ENCODE measurements around the gene THOC2. TPM values are rescaled to one million over a fixed set of nuclear protein-coding genes. Genes with fewer than 3 reads are reported as not detected.

The THOC2 gene
- total and polyA plus RNA-seq, 2 of the 8 experiments (the other 6 are each of a cell fraction or from before 2014, with no cell fraction given) = 32.7 to 68.8 TPM

DNA sequence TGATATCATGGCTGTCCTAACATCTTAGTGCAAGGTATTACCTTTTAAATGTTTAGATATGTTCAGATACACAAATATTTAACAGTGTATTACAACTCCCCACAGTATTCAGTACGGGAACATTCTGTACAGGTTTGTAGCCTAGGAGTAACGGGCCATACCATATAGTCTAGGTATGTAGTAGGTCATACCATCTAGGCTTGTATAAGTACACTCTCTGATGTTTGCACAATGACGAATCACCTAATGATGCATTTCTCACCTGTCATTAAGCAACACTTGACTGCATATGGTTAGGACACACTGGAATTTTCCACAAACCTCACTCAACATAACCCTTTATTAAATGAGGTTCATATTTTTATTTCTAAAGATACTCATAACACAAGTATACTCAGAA lies 67.7 kb downstream of the THOC2 start (continued):
- TF ChIP-seq, protein P1, sequence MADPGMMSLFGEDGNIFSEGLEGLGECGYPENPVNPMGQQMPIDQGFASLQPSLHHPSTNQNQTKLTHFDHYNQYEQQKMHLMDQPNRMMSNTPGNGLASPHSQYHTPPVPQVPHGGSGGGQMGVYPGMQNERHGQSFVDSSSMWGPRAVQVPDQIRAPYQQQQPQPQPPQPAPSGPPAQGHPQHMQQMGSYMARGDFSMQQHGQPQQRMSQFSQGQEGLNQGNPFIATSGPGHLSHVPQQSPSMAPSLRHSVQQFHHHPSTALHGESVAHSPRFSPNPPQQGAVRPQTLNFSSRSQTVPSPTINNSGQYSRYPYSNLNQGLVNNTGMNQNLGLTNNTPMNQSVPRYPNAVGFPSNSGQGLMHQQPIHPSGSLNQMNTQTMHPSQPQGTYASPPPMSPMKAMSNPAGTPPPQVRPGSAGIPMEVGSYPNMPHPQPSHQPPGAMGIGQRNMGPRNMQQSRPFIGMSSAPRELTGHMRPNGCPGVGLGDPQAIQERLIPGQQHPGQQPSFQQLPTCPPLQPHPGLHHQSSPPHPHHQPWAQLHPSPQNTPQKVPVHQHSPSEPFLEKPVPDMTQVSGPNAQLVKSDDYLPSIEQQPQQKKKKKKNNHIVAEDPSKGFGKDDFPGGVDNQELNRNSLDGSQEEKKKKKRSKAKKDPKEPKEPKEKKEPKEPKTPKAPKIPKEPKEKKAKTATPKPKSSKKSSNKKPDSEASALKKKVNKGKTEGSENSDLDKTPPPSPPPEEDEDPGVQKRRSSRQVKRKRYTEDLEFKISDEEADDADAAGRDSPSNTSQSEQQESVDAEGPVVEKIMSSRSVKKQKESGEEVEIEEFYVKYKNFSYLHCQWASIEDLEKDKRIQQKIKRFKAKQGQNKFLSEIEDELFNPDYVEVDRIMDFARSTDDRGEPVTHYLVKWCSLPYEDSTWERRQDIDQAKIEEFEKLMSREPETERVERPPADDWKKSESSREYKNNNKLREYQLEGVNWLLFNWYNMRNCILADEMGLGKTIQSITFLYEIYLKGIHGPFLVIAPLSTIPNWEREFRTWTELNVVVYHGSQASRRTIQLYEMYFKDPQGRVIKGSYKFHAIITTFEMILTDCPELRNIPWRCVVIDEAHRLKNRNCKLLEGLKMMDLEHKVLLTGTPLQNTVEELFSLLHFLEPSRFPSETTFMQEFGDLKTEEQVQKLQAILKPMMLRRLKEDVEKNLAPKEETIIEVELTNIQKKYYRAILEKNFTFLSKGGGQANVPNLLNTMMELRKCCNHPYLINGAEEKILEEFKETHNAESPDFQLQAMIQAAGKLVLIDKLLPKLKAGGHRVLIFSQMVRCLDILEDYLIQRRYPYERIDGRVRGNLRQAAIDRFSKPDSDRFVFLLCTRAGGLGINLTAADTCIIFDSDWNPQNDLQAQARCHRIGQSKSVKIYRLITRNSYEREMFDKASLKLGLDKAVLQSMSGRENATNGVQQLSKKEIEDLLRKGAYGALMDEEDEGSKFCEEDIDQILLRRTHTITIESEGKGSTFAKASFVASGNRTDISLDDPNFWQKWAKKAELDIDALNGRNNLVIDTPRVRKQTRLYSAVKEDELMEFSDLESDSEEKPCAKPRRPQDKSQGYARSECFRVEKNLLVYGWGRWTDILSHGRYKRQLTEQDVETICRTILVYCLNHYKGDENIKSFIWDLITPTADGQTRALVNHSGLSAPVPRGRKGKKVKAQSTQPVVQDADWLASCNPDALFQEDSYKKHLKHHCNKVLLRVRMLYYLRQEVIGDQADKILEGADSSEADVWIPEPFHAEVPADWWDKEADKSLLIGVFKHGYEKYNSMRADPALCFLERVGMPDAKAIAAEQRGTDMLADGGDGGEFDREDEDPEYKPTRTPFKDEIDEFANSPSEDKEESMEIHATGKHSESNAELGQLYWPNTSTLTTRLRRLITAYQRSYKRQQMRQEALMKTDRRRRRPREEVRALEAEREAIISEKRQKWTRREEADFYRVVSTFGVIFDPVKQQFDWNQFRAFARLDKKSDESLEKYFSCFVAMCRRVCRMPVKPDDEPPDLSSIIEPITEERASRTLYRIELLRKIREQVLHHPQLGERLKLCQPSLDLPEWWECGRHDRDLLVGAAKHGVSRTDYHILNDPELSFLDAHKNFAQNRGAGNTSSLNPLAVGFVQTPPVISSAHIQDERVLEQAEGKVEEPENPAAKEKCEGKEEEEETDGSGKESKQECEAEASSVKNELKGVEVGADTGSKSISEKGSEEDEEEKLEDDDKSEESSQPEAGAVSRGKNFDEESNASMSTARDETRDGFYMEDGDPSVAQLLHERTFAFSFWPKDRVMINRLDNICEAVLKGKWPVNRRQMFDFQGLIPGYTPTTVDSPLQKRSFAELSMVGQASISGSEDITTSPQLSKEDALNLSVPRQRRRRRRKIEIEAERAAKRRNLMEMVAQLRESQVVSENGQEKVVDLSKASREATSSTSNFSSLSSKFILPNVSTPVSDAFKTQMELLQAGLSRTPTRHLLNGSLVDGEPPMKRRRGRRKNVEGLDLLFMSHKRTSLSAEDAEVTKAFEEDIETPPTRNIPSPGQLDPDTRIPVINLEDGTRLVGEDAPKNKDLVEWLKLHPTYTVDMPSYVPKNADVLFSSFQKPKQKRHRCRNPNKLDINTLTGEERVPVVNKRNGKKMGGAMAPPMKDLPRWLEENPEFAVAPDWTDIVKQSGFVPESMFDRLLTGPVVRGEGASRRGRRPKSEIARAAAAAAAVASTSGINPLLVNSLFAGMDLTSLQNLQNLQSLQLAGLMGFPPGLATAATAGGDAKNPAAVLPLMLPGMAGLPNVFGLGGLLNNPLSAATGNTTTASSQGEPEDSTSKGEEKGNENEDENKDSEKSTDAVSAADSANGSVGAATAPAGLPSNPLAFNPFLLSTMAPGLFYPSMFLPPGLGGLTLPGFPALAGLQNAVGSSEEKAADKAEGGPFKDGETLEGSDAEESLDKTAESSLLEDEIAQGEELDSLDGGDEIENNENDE (IDR thresholded peaks at IDR 0.05; ENCODE audit: insufficient replicate concordance, low read length) = no peak
- no peak for TF ChIP-seq GABPA (IDR thresholded peaks at IDR 0.05; ENCODE audit: borderline replicate concordance, insufficient read depth, low read length)
